Upper lobe of right lung (tissue), 1 donor: ENCODE data around the gene RALGAPB. TPM values are rescaled to one million over a fixed set of nuclear protein-coding genes. Genes with fewer than 3 reads are reported as not detected.
A peak's percentile ranks its signal among the peaks of the same experiment; 100 is the strongest.

Source experiments
- ATAC-seq: fragments of 200-7000 bp; cut with Tn5 transposase; one replicate; pipeline ENCODE4 v1.9.1; 2020; ENCODE audit warnings: mild to moderate bottlenecking, moderate library complexity
- DNase-seq: peaks from one replicate; pipeline ENCODE4 v3.0.0-alpha.2; 2020
- H3K27ac ChIP-seq: fragments of 200-600 bp; one replicate; pipeline ENCODE4 v1.8.0; 2022
- H3K27me3 ChIP-seq: fragments of 200-600 bp; one replicate; pipeline ENCODE4 v1.8.0; 2022; ENCODE audit warnings: mild to moderate bottlenecking
- H3K36me3 ChIP-seq: fragments of 200-600 bp; one replicate; pipeline ENCODE4 v1.8.0; 2022
- H3K4me1 ChIP-seq: fragments of 200-600 bp; one replicate; pipeline ENCODE4 v1.8.0; 2022
- H3K4me3 ChIP-seq: fragments of 200-600 bp; one replicate; pipeline ENCODE4 v1.8.0; 2022; ENCODE audit warnings: mild to moderate bottlenecking
- H3K9me3 ChIP-seq: fragments of 200-600 bp; one replicate; pipeline ENCODE4 v1.8.0; 2022
- CTCF ChIP-seq: fragments of 200-600 bp; IDR thresholded peaks from one replicate; pipeline ENCODE4 v1.8.0; 2022; ENCODE audit warnings: antibody characterized with exemption
- intact Hi-C: fragments of 100-400 bp; cut with DNase I; formaldehyde crosslinking; loops from one replicate; pipeline ENCODE4 v1.11.0; 2022
- total RNA-seq: library from RNA; stranded (reverse); fragmentation: NEBNext Ultra II Directional; extraction: Animal tissue kit (Norgen Biotek cat#: 25700); gene quantifications from one replicate; pipeline ENCODE4 v1.2.1, GENCODE V29; 2021
- donor health status: DM: no; HTN: yes; CAD: no; lungs with severe emphysema.

Gene RALGAPB
- total RNA-seq, 1 donor from 2014 or later = 35.4 TPM

DNA sequence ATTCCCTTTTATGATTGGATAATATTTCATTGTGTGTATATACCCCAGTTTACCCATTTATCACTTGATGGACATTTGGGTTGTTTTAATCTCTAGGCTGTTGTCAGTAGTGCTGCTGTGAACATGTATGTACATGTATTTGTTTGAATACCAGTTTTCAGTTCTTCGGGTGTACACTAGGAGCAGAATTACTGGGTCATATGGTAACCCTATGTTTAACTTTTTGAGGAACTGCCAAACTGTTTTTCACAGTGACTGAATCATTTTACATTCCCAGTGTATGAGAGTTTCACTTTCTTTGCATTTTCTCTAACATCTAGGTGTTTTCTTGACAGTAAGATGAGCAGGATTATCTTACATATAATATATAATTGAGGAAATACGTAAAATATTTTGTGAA is 63.7 kb downstream of the RALGAPB start:
- ATAC-seq (no peak), DNase-seq (no peak)
- Histone ChIP-seq H3K27me3 (no peaks in the 10 kb centered on the region), H3K27ac (no peak overlapping the region), H3K4me1 (no peaks in the 10 kb centered on the region), H3K9me3 (no peaks in the 10 kb centered on the region), H3K4me3 (no peak overlapping the region), H3K36me3 (peaks cover 97% of the 10 kb centered on the region)
- no peak for TF ChIP-seq CTCF
- intact Hi-C loops = no loop called here

DNA sequence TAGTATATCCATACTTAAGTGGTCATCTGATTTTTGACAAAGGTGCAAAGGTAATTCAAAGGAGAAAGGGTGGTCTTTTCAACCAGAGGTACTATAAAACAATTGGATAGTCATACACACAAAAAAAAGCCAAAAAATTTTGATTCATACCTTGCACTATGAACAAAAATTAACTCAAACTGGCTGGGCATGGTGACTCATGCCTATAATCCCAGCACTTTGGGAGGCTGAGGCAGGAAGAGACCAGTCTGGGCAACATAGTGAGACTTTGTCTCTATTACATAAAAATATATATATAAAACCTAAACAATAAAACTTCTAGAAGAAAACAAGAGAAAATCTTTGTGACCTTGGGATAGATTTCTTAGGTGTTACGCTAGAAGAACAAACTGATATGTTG is 64.5 kb downstream of the RALGAPB start:
- H3K9me3 ChIP-seq = no peaks in the 10 kb centered on the region
- no peak overlapping the region for H3K27ac ChIP-seq
- no peaks in the 10 kb centered on the region for H3K4me1 ChIP-seq
- H3K27me3 ChIP-seq = no peaks in the 10 kb centered on the region
- H3K36me3 ChIP-seq = peaks cover 97% of the 10 kb centered on the region
- TF ChIP-seq CTCF = no peak
- intact Hi-C loops = no loop called here
- ATAC-seq (no peak), DNase-seq (no peak)
- no peak overlapping the region for H3K4me3 ChIP-seq

- DNase-seq (no peak), ATAC-seq (no peak)
- H3K36me3 ChIP-seq = peaks cover 94% of the 10 kb centered on the region
- H3K27me3 ChIP-seq = no peaks in the 10 kb centered on the region
- intact Hi-C loops = no loop called here
- TF ChIP-seq CTCF = no peak
- H3K9me3 ChIP-seq = no peaks in the 10 kb centered on the region
- no peak overlapping the region for H3K4me3 ChIP-seq
- no peaks in the 10 kb centered on the region for H3K4me1 ChIP-seq
- H3K27ac ChIP-seq = no peak overlapping the region
These were observed 66.1 kb downstream of the RALGAPB start for GRCh38 chr20:38538789-38539188.

DNA sequence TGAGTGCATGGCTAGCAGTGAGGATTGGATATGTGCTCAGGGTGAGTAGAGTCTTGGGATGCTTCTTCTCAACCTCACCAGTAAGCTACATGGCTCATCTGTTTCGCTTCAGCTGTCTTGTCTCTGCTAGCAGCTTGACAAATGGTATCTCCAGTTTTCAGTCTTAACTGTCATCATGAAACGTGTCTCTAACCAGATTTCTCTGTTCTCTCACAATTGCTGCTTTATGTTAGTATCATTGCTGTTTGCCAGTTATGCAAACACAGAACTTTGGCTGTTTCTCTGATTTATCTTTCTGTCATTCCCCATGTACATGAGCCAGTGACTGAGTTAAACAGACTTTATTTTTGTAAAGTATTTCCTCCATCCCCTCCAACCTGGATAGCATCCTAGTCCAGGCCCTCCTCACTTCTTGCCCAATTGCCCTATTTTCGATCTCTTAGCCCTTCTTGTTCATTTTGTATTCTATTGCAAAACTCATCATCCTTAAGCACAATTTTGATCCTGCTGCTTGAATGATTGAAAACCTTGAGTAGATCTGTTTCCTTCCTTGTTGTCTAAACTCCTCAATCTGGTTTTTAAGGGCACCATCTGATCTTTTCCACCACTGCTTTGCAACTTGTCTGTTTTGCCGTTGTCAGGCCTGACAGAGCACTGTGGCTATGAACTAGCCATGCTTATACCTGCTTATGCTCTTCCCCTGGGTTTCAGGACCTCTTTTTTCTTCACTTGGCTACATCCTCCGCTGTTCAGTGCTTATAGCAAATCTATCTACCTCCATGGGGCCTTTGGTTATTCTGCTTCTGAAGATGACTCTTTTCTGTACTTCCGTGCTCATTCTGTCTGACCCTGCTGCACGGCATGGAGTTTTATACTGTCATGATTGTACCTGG is 70.6 kb downstream of the RALGAPB start:
- ATAC-seq (peak; percentile 33), DNase-seq (no peak)
- no peak for TF ChIP-seq CTCF
- peaks cover 92% of the 10 kb centered on the region for H3K36me3 ChIP-seq
- H3K4me3 ChIP-seq = no peak overlapping the region
- intact Hi-C loops = no loop called here
- H3K27ac ChIP-seq = no peak overlapping the region
- no peaks in the 10 kb centered on the region for H3K27me3 ChIP-seq
- no peaks in the 10 kb centered on the region for H3K9me3 ChIP-seq
- H3K4me1 ChIP-seq = no peaks in the 10 kb centered on the region

GRCh38 chr20:38545771-38546170 is 73.1 kb downstream of the RALGAPB start:
- Histone ChIP-seq H3K36me3 (peaks cover 93% of the 10 kb centered on the region), H3K27ac (no peak overlapping the region), H3K4me1 (no peaks in the 10 kb centered on the region), H3K9me3 (no peaks in the 10 kb centered on the region), H3K27me3 (no peaks in the 10 kb centered on the region), H3K4me3 (no peak overlapping the region)
- intact Hi-C loops = no loop called here
- DNase-seq (no peak), ATAC-seq (no peak)
- TF ChIP-seq CTCF = no peak
